OCI-LY7 (cell line): ENCODE results near the gene SFRP4. TPM values are rescaled to one million over a fixed set of nuclear protein-coding genes. Genes with fewer than 3 reads are reported as not detected.
"Not testable (repeated sequence)": the region's sequence is repeated elsewhere in the genome, so short reads cannot be mapped to it uniquely, and the experiment has no call there.

Source experiments
- BruUV-seq: library from RNA; stranded (reverse); fragments of 400-500 nt; replicated peaks from 2 replicates; lab custom pipeline; 2021; lab: Mats Ljungman, UMichigan
- CTCF ChIA-PET: fragments of 300-600 bp; sonication (Branson Sonifier 250); formaldehyde crosslinking; loops from one replicate; lab custom pipeline; 2022; ENCODE audit warnings: antibody characterized with exemption; ENCODE audit not compliant: unreplicated experiment; lab: Charles Lee
- POLR2A ChIA-PET: fragments of 300-600 bp; sonication (Branson Sonifier 250); formaldehyde crosslinking; loops from one replicate; lab custom pipeline; 2022; ENCODE audit warnings: antibody characterized with exemption; lab: Charles Lee
- DNase-seq: peaks from one replicate; pipeline ENCODE4 v3.0.0-alpha.2; 2015; ENCODE audit warnings: low spot score
- H2AFZ ChIP-seq: fragments of 200-600 bp; sonication (generic), shearing (Covaris generic); 2 replicates; pipeline ENCODE4 v1.6.1; 2014; ENCODE audit warnings: mild to moderate bottlenecking, antibody characterized with exemption, low read length, moderate library complexity
- H3K27ac ChIP-seq: fragments of 200-600 bp; sonication (generic); 2 replicates; pipeline ENCODE4 v1.5.1; 2014; ENCODE audit warnings: mixed run types, low read depth, mild to moderate bottlenecking, moderate library complexity, low read length, inconsistent platforms; ENCODE audit not compliant: poor library complexity, severe bottlenecking
- H3K36me3 ChIP-seq: fragments of 200-600 bp; sonication (generic); 2 replicates; pipeline ENCODE4 v1.6.1; 2014; ENCODE audit warnings: mild to moderate bottlenecking, antibody characterized with exemption, low read length, moderate library complexity, mixed read lengths; ENCODE audit not compliant: insufficient read depth
- H3K4me1 ChIP-seq: fragments of 200-600 bp; sonication (generic); 2 replicates; pipeline ENCODE4 v1.5.1; 2014; ENCODE audit warnings: mild to moderate bottlenecking, low read length; ENCODE audit not compliant: insufficient read depth, poor library complexity, severe bottlenecking
- H3K4me2 ChIP-seq: fragments of 200-600 bp; sonication (generic); 2 replicates; pipeline ENCODE4 v1.6.1; 2014; ENCODE audit warnings: mild to moderate bottlenecking, low read length
- H3K4me3 ChIP-seq: fragments of 200-600 bp; sonication (generic); 2 replicates; pipeline ENCODE4 v1.5.1; 2014; ENCODE audit warnings: mild to moderate bottlenecking, low read depth, low read length; ENCODE audit not compliant: poor library complexity, severe bottlenecking
- H3K79me2 ChIP-seq: fragments of 200-600 bp; sonication (generic); 2 replicates; pipeline ENCODE4 v1.6.1; 2016; ENCODE audit warnings: low read depth, mild to moderate bottlenecking, low read length, moderate library complexity, mixed read lengths; ENCODE audit not compliant: insufficient read depth
- H3K9me2 ChIP-seq: fragments of 200-600 bp; sonication (generic); 2 replicates; pipeline ENCODE4 v1.6.1; 2016; ENCODE audit warnings: mild to moderate bottlenecking, low read length, mixed read lengths; ENCODE audit not compliant: insufficient read depth
- H3K9me3 ChIP-seq: fragments of 200-600 bp; sonication (generic); 2 replicates; pipeline ENCODE4 v1.6.1; 2014; ENCODE audit warnings: mild to moderate bottlenecking, mixed run types, low read length, mixed read lengths
- H4K20me1 ChIP-seq: fragments of 200-600 bp; sonication (generic); 2 replicates; pipeline ENCODE4 v1.6.1; 2014; ENCODE audit warnings: mild to moderate bottlenecking, antibody characterized with exemption, low read length, moderate library complexity, mixed read lengths; ENCODE audit not compliant: insufficient read depth
- CTCF ChIP-seq: fragments of 200-600 bp; sonication (generic); conservative IDR thresholded peaks from 2 replicates; pipeline ENCODE4 v1.5.1; 2014; ENCODE audit warnings: mild to moderate bottlenecking, antibody characterized with exemption, low read length, moderate library complexity, mixed read lengths
- EZH2phosphoT487 ChIP-seq: fragments of 200-600 bp; sonication (generic); IDR thresholded peaks from 2 replicates; pipeline ENCODE4 v1.6.1; 2018; ENCODE audit warnings: low read depth, borderline replicate concordance, mild to moderate bottlenecking, mixed run types, antibody characterized with exemption, low read length, moderate library complexity, mixed read lengths
- intact Hi-C: fragments of 100-400 bp; cut with micrococcal nuclease; formaldehyde crosslinking; loops from one replicate; pipeline ENCODE4 v1.10.0; 2022; ENCODE audit not compliant: unreplicated experiment
- total RNA-seq, 2 experiments: library from RNA; depleted of rRNA in 1 of 2; stranded (reverse); fragments of >200 nt in 1 of 2; shearing (Covaris generic) in 1 of 2; gene quantifications; 2 replicates each; pipeline ENCODE4 v1.2.3, GENCODE V29; 2014 to 2022

Gene SFRP4
- total RNA-seq, 2 experiments from 2014 or later = not detected

GRCh38 chr7:37956791-37957190, 40.2 kb upstream of the SFRP4 start:
- H3K9me3 ChIP-seq = no peaks in the 10 kb centered on the region
- no peaks in the 10 kb centered on the region for H3K36me3 ChIP-seq
- no TSS peak for BruUV-seq
- TF ChIP-seq EZH2phosphoT487 (no peak), CTCF (no peak)
- no peak overlapping the region for H3K4me2 ChIP-seq
- intact Hi-C loops = no loop called here
- no peak for DNase-seq
- no peaks in the 10 kb centered on the region for H4K20me1 ChIP-seq
- H3K4me1 ChIP-seq = no peaks in the 10 kb centered on the region
- ChIA-PET CTCF (no interaction called here), POLR2A (no interaction called here)
- no peak overlapping the region for H3K27ac ChIP-seq
- no peaks in the 10 kb centered on the region for H3K79me2 ChIP-seq
- no peaks in the 10 kb centered on the region for H3K9me2 ChIP-seq
- no peak overlapping the region for H3K4me3 ChIP-seq
- H2AFZ ChIP-seq = no peak overlapping the region

GRCh38 chr7:37954217-37954616, 37.6 kb upstream of the SFRP4 start:
- H2AFZ ChIP-seq, H3K79me2 ChIP-seq, H3K4me3 ChIP-seq, POLR2A ChIA-PET, H3K27ac ChIP-seq, H3K4me2 ChIP-seq, H3K4me1 ChIP-seq, CTCF ChIA-PET, H3K36me3 ChIP-seq, H3K9me3 ChIP-seq, H4K20me1 ChIP-seq, intact Hi-C loops, BruUV-seq, H3K9me2 ChIP-seq, DNase-seq: not testable (repeated sequence)

GRCh38 chr7:37952240-37952639, 35.6 kb upstream of the SFRP4 start:
- Histone ChIP-seq H2AFZ (no peak overlapping the region), H3K4me3 (no peak overlapping the region)

More at GRCh38 chr7:37952240-37952639, 35.6 kb upstream of the SFRP4 start:
- H3K4me1 ChIP-seq = no peaks in the 10 kb centered on the region
- no TSS peak for BruUV-seq
- intact Hi-C loops = no loop called here
- no peaks in the 10 kb centered on the region for H3K9me2 ChIP-seq
- no peaks in the 10 kb centered on the region for H3K9me3 ChIP-seq
- H3K36me3 ChIP-seq = no peaks in the 10 kb centered on the region
- POLR2A ChIA-PET = no interaction called here
- no peaks in the 10 kb centered on the region for H4K20me1 ChIP-seq
- no peak overlapping the region for H3K27ac ChIP-seq
- CTCF ChIA-PET = no interaction called here
- H3K4me2 ChIP-seq = no peak overlapping the region
- TF ChIP-seq CTCF = no peak
- TF ChIP-seq EZH2phosphoT487 = no peak
- no peaks in the 10 kb centered on the region for H3K79me2 ChIP-seq
- DNase-seq = no peak
